Measurements from ENCODE around the gene DUSP15. TPM values are rescaled to one million over a fixed set of nuclear protein-coding genes. Genes with fewer than 3 reads are reported as not detected.

DUSP15 gene
- total RNA-seq, 1 donor from 2014 or later: 13.0 TPM

DNA sequence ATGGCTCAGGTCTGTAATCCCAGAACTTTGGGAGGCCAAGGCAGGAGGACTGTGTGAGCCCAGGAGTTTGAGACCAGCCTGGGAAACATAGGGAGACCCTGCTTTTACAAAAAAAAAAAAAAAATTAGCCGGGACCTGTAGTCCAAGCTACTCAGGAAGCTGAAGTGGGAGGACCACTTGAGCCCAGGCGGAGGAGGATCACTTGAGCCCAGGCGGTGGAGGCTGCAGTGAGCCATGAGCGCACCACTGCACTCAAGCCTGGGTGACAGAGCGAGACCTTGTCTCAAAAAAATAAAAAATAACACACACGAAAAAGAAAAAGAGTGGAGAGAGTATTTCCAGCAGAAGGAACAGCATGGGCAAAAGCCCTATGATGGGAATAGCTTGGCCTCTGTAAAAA is 2.1 kb upstream of the DUSP15 start:
- intact Hi-C loops (cut with DNase I): loop anchor here (5.0 to 10.0 kb wide), 2 partner anchors 80 to 332 kb away; partner anchors contain the start of genes PDRG1, PLAGL2 and POFUT1
- H3K4me3 ChIP-seq: no peak overlapping the region

DNA sequence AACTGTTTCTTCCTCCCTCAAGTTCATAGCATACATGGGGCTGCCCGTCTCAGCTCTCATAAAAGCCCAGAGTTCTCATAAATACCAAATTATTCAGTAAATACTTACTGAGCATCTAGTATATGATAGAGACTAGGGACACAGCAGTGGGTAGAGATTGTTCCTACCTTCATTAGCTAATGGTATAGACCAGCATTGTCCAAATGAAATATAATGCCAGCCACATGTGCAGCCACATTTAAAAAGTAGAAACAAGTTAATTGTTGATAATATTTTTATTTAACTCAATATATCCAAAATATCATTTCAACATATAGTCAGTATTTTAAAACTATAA is 1.3 kb upstream of the DUSP15 start:
- intact Hi-C loops (cut with DNase I): loop anchor here (2.0 to 10.0 kb wide), 3 partner anchors 27 to 333 kb away; partner anchors contain the start of genes FOXS1, PDRG1, PLAGL2 and POFUT1
- Histone ChIP-seq H3K36me3 (no peaks in the 10 kb centered on the region), H3K27ac (no peak overlapping the region), H3K27me3 (no peaks in the 10 kb centered on the region), H3K4me3 (no peak overlapping the region), H3K9me3 (no peaks in the 10 kb centered on the region), H3K4me1 (peaks cover 5 to 21% of the 10 kb centered on the region in 2 donors)
- DNase-seq (ENCODE audit: low spot score in 2 of 2): no peak
- TF ChIP-seq, protein P1, sequence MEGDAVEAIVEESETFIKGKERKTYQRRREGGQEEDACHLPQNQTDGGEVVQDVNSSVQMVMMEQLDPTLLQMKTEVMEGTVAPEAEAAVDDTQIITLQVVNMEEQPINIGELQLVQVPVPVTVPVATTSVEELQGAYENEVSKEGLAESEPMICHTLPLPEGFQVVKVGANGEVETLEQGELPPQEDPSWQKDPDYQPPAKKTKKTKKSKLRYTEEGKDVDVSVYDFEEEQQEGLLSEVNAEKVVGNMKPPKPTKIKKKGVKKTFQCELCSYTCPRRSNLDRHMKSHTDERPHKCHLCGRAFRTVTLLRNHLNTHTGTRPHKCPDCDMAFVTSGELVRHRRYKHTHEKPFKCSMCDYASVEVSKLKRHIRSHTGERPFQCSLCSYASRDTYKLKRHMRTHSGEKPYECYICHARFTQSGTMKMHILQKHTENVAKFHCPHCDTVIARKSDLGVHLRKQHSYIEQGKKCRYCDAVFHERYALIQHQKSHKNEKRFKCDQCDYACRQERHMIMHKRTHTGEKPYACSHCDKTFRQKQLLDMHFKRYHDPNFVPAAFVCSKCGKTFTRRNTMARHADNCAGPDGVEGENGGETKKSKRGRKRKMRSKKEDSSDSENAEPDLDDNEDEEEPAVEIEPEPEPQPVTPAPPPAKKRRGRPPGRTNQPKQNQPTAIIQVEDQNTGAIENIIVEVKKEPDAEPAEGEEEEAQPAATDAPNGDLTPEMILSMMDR (IDR thresholded peaks at IDR 0.05): no peak

More for the DNA sequence above, 2.1 kb upstream of the DUSP15 start:
- H3K36me3 ChIP-seq: no peaks in the 10 kb centered on the region
- TF ChIP-seq, protein P1 (IDR thresholded peaks at IDR 0.05): no peak
- no peaks in the 10 kb centered on the region for H3K9me3 ChIP-seq
- no peaks in the 10 kb centered on the region for H3K27me3 ChIP-seq
- H3K27ac ChIP-seq: no peak overlapping the region
- peaks cover 5 to 21% of the 10 kb centered on the region in 2 donors for H3K4me1 ChIP-seq
- DNase-seq (ENCODE audit: low spot score in 2 of 2): no peak

DNA sequence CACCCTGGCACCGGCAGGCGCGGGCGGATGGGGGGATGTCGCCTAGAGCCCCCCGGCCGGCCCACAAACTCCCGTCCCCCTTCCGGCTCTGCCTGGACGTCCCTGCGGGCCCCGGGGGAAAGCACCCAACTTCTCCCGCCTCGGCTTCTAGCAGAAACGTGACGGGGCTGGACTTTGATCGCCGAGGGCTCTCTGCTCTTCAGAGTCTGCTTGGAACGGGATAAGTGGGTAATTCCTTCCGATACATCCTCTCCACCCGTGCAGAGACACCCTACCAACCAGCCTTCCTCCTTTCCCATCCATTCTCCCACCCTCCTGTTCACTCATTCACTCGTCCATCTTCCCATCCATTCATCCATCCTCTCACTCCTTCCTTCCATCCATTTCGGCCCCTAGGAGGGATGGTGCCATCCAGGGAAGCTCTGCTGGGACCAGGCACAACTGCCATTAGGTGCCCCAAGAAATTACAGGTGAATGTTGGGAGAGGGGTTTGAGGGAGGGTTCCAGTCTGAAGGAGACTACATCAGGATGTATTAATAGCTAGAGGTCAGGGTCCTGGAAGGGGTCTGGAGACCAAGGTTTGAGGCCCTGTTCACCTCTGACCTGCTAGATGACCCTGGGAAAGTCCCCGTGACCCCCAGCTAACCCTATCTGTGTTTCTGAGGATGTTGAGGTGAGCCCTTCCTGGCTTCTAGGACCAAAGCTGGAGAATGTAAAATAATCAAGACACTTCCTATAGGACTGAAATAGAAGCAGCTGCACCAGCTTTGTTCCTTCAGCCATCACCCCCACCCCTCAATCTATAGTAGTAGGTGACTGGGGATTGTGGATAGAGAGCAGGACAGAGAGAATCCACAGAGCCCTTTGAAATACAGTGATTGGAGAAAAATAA is 645 bp upstream of the DUSP15 start:
- Histone ChIP-seq H3K4me1 (peaks cover 5 to 21% of the 10 kb centered on the region in 2 donors), H3K4me3 (peak overlapping the region; percentile 88 to 90), H3K27ac (peak overlapping the region; percentile 41 to 68), H3K36me3 (no peaks in the 10 kb centered on the region), H3K27me3 (no peaks in the 10 kb centered on the region), H3K9me3 (no peaks in the 10 kb centered on the region)
- intact Hi-C loops (cut with DNase I): loop anchor here (1.0 to 10.0 kb wide), 4 partner anchors 8 to 334 kb away; partner anchors contain the start of genes FOXS1, PDRG1, PLAGL2 and POFUT1
- TF ChIP-seq, protein P1 (IDR thresholded peaks at IDR 0.05): no peak
- peak in 1 of 2 donors; percentile 65 for DNase-seq (ENCODE audit: low spot score in 2 of 2)

DNA sequence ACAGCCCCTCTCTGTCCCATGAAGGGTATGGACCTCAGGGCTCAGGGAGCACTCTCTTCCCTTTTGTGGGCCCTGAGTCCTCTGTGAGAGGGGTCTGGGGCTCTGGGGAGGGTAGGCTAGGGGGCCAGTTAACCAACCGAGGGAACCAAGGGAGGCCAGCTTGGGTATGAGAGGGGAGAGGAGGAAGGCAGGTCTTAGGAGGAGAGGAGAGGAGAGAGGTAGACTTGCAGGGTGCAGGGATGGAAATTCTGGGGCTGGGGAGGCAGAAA is 720 bp downstream of the DUSP15 start:
- intact Hi-C loops (cut with DNase I): no loop called here
- Histone ChIP-seq H3K36me3 (no peaks in the 10 kb centered on the region), H3K4me1 (peaks cover 5 to 21% of the 10 kb centered on the region in 2 donors), H3K27ac (peak overlapping the region; percentile 41 to 68), H3K9me3 (no peaks in the 10 kb centered on the region), H3K27me3 (no peaks in the 10 kb centered on the region), H3K4me3 (peak overlapping the region; percentile 88 to 90)
- TF ChIP-seq, protein P1 (IDR thresholded peaks at IDR 0.05): no peak
- DNase-seq (ENCODE audit: low spot score in 2 of 2): peak in 1 of 2 donors; percentile 55

DNA sequence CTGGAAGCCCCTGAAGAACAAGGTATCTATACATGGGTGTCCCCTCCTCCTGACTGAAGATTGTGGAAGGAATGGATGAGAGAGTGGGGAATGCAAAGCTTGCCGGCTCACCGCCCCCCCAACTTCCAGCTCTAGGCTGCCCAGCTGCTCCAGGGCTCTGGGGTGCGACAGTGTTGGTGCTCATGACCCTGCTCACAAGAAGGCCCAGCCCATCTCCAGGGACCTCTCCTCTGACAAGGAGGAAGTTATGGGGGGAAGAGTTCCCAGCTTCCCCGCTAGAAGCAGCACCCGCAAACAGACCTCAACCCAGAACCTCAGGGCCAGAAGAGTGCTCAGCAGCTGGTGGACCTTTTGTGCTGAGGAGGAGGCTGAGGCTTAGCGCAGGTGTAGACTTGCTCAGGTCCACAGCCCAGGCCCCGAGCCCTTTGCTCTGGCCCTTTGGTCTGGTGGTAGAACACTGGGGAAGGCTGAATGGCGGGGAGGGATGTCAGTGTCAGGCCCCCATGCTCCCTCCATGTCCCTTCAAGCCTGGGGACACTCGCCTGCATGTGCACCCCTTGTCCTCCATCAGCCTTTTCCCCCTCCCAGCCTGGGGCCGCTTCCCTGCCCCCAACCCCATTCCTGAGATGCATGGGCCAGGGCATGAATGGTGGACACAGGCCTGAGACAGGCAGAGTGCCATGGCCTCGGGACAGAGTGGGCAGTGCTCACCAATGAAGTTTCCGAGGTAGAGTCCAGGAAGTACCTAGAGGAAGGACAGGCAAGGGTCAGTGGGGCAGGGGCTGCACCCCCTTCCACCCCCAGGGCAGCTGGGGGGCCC is 1.3 kb downstream of the DUSP15 start:
- Histone ChIP-seq H3K4me1 (peaks cover 5 to 21% of the 10 kb centered on the region in 2 donors), H3K9me3 (no peaks in the 10 kb centered on the region), H3K36me3 (no peaks in the 10 kb centered on the region), H3K27ac (peak overlapping the region in 1 of 2 donors; percentile 68), H3K27me3 (no peaks in the 10 kb centered on the region), H3K4me3 (peak overlapping the region; percentile 88 to 90)
- DNase-seq (ENCODE audit: low spot score in 2 of 2): peak in 1 of 2 donors; percentile 53
- intact Hi-C loops (cut with DNase I): no loop called here
- TF ChIP-seq, protein P1 (IDR thresholded peaks at IDR 0.05): no peak

Measured in ascending aorta (tissue), 2 donors.